ENCODE data around the gene SEZ6.

The SEZ6 gene

DNA sequence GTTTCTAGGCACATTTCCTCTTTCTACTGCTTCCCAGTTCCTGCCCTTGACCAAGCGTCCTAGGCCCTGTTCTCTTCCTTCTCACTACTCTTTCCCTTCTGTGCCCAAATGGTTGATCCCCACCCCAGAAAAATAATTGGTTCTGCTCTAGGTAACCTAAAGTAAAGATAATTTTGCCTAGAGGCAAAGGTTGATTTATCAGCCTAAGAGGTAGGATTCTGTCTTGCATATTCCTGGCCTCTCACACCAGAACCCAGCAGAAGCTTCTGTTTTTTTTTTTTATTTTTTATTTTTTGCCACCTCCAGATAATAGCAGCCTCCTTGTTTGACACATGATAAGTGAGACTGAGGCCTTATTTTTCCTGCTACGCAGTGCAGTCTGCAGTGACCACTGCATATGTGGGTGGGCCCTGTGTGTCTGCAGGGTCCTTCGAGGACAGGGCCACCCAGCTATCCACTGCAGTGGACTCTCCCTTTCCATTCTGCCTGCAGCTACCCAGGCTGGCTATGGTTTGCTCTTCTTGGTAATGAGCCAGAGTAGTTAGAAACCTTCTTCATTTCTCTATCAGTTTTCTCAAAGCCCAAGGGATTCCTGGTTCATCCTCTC is 37.8 kb upstream of the SEZ6 start:
- H3K9me3 ChIP-seq (ENCODE audit: control insufficient read depth, low read length): no peaks in the 10 kb centered on the region
- H3K4me3 ChIP-seq (ENCODE audit: extremely low read depth, insufficient read depth, low read length, poor library complexity, severe bottlenecking): no peak overlapping the region
- H3K4me1 ChIP-seq (ENCODE audit: control insufficient read depth, insufficient read depth, low read length, poor library complexity, severe bottlenecking): peaks cover 27% of the 10 kb centered on the region
- H3K27ac ChIP-seq (ENCODE audit: low read depth, low read length, severe bottlenecking): no peak overlapping the region
- H3K36me3 ChIP-seq (ENCODE audit: control insufficient read depth, insufficient read depth, low read length): no peaks in the 10 kb centered on the region
- WGBS, 2 experiments (ENCODE audit: insufficient coverage in 2 of 2): 96 to 100% methylated on average over 1 to 3 of the region's 3 CpGs

DNA sequence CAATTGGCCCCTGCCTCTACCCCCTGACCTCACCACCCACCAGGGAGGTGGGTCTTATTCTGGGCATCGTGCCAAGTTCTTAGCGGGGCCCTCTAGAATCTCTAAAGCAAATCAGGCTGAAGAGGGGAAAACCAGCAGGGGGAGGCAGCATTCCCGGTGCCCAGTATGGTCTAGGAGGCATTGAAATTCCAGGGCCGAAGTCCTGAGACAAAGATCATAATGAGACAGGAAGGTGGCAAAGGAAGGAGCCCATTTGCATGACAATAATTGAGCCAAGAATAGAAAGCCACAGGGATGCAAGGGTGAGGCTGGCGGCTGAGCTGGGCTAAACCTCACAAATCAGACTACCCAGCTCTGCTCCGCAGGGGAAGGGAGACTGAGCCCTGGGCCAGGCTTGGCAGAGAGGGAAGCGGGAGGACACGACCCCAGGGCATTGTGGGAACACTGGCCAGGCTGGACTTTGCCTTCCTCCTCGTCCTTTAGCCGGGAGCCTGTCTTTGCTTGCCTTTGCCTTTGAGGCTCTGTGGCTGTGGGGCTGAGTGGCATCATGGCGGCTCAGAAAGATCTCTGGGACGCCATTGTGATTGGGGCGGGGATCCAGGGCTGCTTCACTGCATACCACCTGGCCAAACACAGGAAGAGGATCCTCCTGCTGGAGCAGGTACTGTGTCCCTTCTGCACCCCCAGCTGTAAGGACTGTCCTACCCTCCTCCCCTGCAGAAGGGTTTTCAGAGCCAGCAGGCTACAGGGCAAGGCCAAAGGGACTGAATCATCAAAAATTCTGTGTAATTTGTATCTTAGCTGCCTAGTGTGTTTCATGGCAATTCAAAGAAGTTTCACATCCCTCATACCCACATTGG is 37.1 kb upstream of the SEZ6 start, which contains the start of gene PIPOX:
TSS of gene PIPOX (plus strand) at position 463 of the 860 bp plus-strand sequence. CDS start at position 548, 85 bp downstream.
- no peaks in the 10 kb centered on the region for H3K36me3 ChIP-seq (ENCODE audit: control insufficient read depth, insufficient read depth, low read length)
- peaks cover 30% of the 10 kb centered on the region for H3K4me1 ChIP-seq (ENCODE audit: control insufficient read depth, insufficient read depth, low read length, poor library complexity, severe bottlenecking)
- H3K4me3 ChIP-seq (ENCODE audit: extremely low read depth, insufficient read depth, low read length, poor library complexity, severe bottlenecking): no peak within 1 kb of the TSS
- no peak within 1 kb of the TSS for H3K27ac ChIP-seq (ENCODE audit: low read depth, low read length, severe bottlenecking)
- 27 to 36% methylated on average over 8 to 13 of the region's 13 CpGs for WGBS, 2 experiments (ENCODE audit: insufficient coverage in 2 of 2)
- H3K9me3 ChIP-seq (ENCODE audit: control insufficient read depth, low read length): no peaks in the 10 kb centered on the region

DNA sequence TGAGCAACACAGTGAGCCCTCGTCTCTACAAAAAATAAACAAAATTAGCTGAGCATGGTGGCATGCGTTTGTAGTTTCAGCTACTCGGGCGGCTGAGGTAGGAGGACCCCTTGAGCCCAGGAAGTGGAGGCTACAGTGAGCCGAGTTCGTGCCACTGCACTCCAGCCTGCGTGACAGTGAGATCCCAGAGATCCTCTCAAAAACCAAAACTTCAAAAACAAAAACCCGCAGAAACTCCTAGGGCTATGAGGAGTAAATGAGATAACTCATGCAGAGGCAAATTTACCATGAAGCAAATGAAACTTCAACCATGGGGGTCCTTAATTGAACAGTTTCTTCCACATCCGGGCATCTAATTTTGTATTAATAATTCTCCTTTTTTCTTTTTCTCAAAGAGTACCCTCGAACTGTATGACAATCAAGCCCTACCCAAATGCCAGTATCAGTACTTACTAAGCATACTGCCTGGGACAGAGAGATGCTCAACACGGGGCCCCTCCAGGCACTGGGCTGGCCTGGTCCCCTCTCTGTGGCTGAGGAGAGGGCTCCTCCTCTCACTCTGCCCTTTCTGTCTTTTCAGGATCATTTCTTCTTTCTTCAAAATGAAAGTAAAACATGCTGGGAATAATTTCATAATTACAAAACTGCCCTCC is 36.3 kb upstream of the SEZ6 start:
- no peak overlapping the region for H3K4me3 ChIP-seq (ENCODE audit: extremely low read depth, insufficient read depth, low read length, poor library complexity, severe bottlenecking)
- H3K36me3 ChIP-seq (ENCODE audit: control insufficient read depth, insufficient read depth, low read length): no peaks in the 10 kb centered on the region
- H3K27ac ChIP-seq (ENCODE audit: low read depth, low read length, severe bottlenecking): no peak overlapping the region
- 60 to 65% methylated on average over 8 of the region's 11 CpGs for WGBS, 2 experiments (ENCODE audit: insufficient coverage in 2 of 2)
- peaks cover 31% of the 10 kb centered on the region for H3K4me1 ChIP-seq (ENCODE audit: control insufficient read depth, insufficient read depth, low read length, poor library complexity, severe bottlenecking)
- H3K9me3 ChIP-seq (ENCODE audit: control insufficient read depth, low read length): no peaks in the 10 kb centered on the region

DNA sequence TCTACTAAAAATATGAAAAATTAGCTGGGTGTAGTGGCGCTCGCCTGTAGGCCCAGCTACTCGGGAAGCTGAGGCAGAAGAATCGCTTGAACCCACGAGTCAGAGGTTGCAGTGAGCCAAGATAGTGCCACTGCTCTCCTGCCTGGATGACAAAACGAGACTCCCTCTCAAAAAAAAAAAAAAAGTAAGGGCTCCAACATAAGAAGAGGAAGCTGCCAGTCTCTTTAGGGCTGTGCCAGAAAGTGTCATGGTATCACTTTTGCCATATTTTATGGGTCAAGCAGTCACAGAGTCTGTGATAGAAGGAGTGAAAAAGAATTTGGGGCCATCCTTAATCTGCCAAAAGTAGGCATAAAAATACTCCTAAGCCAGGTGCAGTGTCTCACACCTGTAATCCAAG is 35.7 kb upstream of the SEZ6 start:
- no peaks in the 10 kb centered on the region for H3K36me3 ChIP-seq (ENCODE audit: control insufficient read depth, insufficient read depth, low read length)
- WGBS, 2 experiments (ENCODE audit: insufficient coverage in 2 of 2): 93 to 95% methylated on average over 2 to 3 of the region's 6 CpGs
- H3K4me3 ChIP-seq (ENCODE audit: extremely low read depth, insufficient read depth, low read length, poor library complexity, severe bottlenecking): no peak overlapping the region
- H3K9me3 ChIP-seq (ENCODE audit: control insufficient read depth, low read length): no peaks in the 10 kb centered on the region
- no peak overlapping the region for H3K27ac ChIP-seq (ENCODE audit: low read depth, low read length, severe bottlenecking)
- H3K4me1 ChIP-seq (ENCODE audit: control insufficient read depth, insufficient read depth, low read length, poor library complexity, severe bottlenecking): peaks cover 31% of the 10 kb centered on the region

DNA sequence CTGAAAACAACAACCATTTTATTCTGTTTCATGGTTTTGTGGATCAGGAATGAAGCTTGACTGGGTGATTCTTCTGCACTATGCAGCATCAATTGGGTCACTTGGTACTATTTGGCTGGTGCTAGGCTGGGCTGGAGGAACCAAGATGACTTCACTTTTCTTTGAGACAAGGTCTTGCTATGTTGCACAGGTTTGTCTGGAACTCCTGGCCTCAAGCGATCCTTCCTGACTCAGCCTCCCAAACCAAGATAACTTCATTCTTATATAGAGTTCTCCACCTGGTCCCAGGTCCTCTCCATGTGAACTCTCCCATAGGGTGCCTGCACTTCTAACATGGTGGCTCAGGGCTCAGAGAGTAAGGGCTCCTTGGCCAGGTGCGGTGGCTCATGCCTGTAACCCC is 35.3 kb upstream of the SEZ6 start:
- WGBS, 2 experiments (ENCODE audit: insufficient coverage in 2 of 2): 90% methylated on average over 2 of the region's 2 CpGs; no CpG with 5 or more reads in 1 of the 2 experiments
- H3K4me1 ChIP-seq (ENCODE audit: control insufficient read depth, insufficient read depth, low read length, poor library complexity, severe bottlenecking): peaks cover 31% of the 10 kb centered on the region
- no peak overlapping the region for H3K27ac ChIP-seq (ENCODE audit: low read depth, low read length, severe bottlenecking)

DNA sequence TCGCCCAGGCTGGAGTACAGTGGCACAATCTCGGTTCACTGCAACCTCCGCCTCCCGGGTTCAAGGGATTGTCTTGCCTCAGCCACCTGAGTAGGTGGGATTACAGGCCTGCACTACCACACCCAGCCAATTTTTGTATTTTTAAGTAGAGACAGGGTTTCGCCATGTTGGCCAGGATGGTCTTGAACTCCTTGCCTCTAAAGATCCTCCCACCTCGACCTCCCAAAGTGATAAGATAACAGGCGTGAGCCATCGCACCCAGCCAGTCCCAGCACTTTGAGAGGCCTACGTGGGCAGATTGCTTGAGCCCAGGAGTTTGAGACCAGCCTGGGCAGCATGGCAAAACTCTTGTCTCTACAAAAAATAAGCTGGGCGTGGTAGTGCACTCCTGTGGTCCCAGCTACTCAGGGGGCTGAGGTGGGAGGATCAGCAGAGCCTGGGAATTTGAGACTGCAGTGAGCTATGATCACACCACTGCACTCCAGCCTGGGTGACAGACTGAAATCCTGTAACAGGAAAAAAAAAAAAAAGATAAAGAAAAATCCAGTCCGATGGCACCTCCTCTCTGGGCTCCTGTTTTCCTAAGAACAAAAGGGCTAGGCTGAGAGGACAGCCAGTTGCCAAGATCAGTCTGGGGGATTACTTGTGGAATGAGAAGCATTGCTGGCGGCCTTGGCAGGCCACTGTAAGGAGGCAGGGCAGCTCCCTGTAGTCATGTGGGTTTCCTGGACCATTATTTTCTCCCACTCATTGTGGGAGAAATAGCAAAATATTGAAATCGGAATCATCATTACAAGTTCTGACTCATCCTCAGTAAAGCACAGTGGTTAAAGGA is 34.1 kb upstream of the SEZ6 start:
- Histone ChIP-seq H3K36me3 (ENCODE audit: control insufficient read depth, insufficient read depth, low read length) (no peaks in the 10 kb centered on the region), H3K9me3 (ENCODE audit: control insufficient read depth, low read length) (no peaks in the 10 kb centered on the region), H3K27ac (ENCODE audit: low read depth, low read length, severe bottlenecking) (peak overlapping the region; percentile 66), H3K4me1 (ENCODE audit: control insufficient read depth, insufficient read depth, low read length, poor library complexity, severe bottlenecking) (peaks cover 28% of the 10 kb centered on the region), H3K4me3 (ENCODE audit: extremely low read depth, insufficient read depth, low read length, poor library complexity, severe bottlenecking) (no peak overlapping the region)
- WGBS, 2 experiments (ENCODE audit: insufficient coverage in 2 of 2): 71 to 78% methylated on average over 7 to 8 of the region's 13 CpGs

More for the DNA sequence above, 35.3 kb upstream of the SEZ6 start:
- Histone ChIP-seq H3K36me3 (ENCODE audit: control insufficient read depth, insufficient read depth, low read length) (no peaks in the 10 kb centered on the region), H3K9me3 (ENCODE audit: control insufficient read depth, low read length) (no peaks in the 10 kb centered on the region), H3K4me3 (ENCODE audit: extremely low read depth, insufficient read depth, low read length, poor library complexity, severe bottlenecking) (no peak overlapping the region)

DNA sequence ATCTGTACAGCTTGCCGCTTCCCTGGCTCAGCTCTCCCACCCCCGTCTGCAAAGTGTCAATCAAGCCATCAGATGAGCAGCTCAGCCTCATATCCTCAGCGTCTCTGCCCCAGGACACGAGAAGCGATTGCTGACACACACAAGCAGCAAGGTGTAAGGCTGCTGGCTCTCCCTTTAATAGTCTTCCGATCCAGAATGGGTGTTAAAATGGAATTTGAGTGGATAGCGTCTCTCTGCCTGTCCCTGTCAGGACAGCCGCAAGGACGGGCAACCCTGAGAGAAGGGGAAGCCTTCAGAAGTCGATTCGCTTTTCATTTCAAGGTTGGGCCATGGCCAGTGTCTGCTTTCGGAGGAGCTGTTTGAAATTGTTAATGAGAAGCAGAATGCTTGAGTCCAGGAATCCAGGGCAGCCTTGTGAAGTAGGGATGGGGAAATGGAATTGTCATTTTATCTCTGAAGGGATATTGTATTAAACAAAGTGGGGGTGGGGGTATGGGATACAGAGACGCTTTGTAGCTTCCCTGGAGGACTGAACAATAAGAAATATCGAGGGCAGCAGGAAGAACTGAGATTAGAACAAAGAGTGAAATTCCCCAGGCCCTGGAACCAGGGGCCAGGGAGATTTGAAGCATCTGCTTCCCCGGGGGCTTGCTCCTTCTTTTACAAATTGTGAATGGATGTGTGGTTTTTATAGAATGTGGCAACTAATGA is 32.4 kb upstream of the SEZ6 start:
- Histone ChIP-seq H3K4me3 (ENCODE audit: extremely low read depth, insufficient read depth, low read length, poor library complexity, severe bottlenecking) (no peak overlapping the region), H3K36me3 (ENCODE audit: control insufficient read depth, insufficient read depth, low read length) (no peaks in the 10 kb centered on the region), H3K27ac (ENCODE audit: low read depth, low read length, severe bottlenecking) (peak overlapping the region; percentile 20), H3K4me1 (ENCODE audit: control insufficient read depth, insufficient read depth, low read length, poor library complexity, severe bottlenecking) (peaks cover 27% of the 10 kb centered on the region), H3K9me3 (ENCODE audit: control insufficient read depth, low read length) (no peaks in the 10 kb centered on the region)
- 36 to 41% methylated on average over 12 to 15 of the region's 15 CpGs for WGBS, 2 experiments (ENCODE audit: insufficient coverage in 2 of 2)

DNA sequence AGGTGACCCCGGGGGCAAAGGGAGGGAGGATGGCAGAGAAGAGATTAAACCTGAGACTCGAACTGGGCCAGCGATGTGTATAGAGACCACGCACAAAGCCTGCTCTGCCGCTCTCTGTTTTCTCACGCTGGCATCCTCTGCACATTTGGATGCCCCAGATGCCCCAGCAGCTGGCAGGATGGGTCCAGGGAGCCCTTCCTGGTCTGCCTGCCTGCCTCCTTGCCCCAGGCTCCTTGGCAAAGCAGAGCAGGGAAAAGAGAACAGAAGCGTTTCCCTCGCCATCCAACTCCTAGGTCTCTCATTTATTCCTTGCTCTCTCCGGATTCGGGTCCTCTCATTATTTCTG is 31.9 kb upstream of the SEZ6 start:
- Histone ChIP-seq H3K4me1 (ENCODE audit: control insufficient read depth, insufficient read depth, low read length, poor library complexity, severe bottlenecking) (peaks cover 25% of the 10 kb centered on the region), H3K36me3 (ENCODE audit: control insufficient read depth, insufficient read depth, low read length) (no peaks in the 10 kb centered on the region), H3K27ac (ENCODE audit: low read depth, low read length, severe bottlenecking) (no peak overlapping the region), H3K9me3 (ENCODE audit: control insufficient read depth, low read length) (no peaks in the 10 kb centered on the region), H3K4me3 (ENCODE audit: extremely low read depth, insufficient read depth, low read length, poor library complexity, severe bottlenecking) (no peak overlapping the region)
- 84 to 91% methylated on average over 9 to 10 of the region's 10 CpGs for WGBS, 2 experiments (ENCODE audit: insufficient coverage in 2 of 2)

DNA sequence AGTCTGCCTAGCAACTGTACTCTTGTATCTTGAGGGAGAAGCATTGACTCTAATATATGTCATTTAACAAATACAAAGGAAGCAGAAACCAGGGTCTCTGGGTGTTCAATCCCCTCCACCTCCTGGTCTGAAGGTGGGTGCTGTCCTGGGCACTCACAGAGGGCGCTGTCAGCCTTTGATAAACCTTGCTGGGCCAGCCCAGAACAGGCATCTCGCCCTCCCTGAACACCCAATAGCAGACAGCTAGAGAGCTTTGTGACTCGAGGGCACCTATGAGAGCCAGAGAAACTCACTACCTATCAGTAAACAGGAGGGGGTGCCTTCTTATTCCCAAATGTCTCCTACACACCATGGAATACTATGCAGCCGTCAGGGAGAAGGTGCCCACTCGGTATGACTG is 30.8 kb upstream of the SEZ6 start:
- Histone ChIP-seq H3K36me3 (ENCODE audit: control insufficient read depth, insufficient read depth, low read length) (no peaks in the 10 kb centered on the region), H3K27ac (ENCODE audit: low read depth, low read length, severe bottlenecking) (no peak overlapping the region), H3K4me3 (ENCODE audit: extremely low read depth, insufficient read depth, low read length, poor library complexity, severe bottlenecking) (no peak overlapping the region), H3K4me1 (ENCODE audit: control insufficient read depth, insufficient read depth, low read length, poor library complexity, severe bottlenecking) (peaks cover 32% of the 10 kb centered on the region), H3K9me3 (ENCODE audit: control insufficient read depth, low read length) (no peaks in the 10 kb centered on the region)
- 69 to 82% methylated on average over 2 to 4 of the region's 5 CpGs for WGBS, 2 experiments (ENCODE audit: insufficient coverage in 2 of 2)

DNA sequence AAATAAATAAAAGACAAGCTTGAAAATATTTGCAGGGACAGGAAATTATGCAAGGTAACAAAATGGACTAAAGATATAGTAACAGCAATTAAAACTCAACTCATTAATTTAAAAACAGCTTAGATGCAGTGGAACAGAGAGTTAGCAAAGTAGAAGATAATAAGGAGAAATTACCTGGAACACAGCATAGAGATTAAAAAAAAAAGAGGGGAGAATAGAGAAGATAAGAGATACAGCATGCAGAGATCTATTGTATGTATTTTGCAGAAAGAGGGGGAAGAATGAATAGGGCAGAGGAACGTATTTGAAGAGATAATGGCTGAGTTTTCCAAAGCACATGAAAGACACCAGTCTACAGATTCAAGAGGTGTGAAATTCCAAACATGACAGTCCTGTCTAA is 28.7 kb upstream of the SEZ6 start:
- no peak overlapping the region for H3K4me3 ChIP-seq (ENCODE audit: extremely low read depth, insufficient read depth, low read length, poor library complexity, severe bottlenecking)
- H3K27ac ChIP-seq (ENCODE audit: low read depth, low read length, severe bottlenecking): no peak overlapping the region
- no peaks in the 10 kb centered on the region for H3K9me3 ChIP-seq (ENCODE audit: control insufficient read depth, low read length)
- H3K36me3 ChIP-seq (ENCODE audit: control insufficient read depth, insufficient read depth, low read length): no peaks in the 10 kb centered on the region
- WGBS, 2 experiments (ENCODE audit: insufficient coverage in 2 of 2): 56 to 57% methylated on average over 1 of the region's 1 CpG
- H3K4me1 ChIP-seq (ENCODE audit: control insufficient read depth, insufficient read depth, low read length, poor library complexity, severe bottlenecking): peaks cover 27% of the 10 kb centered on the region

Measured in mesodermal cell (in vitro differentiated cells).